ENCODE data around the gene OXSM.

DNA sequence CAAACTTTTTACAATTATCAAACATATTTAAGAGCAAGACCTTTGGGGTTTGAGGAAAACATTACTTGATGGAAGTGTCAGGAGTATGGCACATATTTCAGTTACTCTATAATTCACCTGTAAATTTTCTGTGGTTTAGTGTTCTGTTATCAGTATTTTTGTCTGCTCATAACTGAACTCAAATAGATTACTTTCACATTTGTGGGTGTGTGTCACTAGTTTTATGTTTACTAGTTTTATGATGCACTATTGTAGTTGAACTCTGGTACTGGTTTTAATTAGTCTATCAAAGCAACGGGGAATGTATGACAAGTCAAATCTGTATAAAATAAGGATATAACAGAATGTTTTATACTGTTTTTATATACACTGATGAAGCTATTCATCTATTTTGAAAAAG is 27.2 kb downstream of the OXSM start:
- TF ChIP-seq CTCF (conservative IDR thresholded peaks at IDR 0.05; ENCODE audit: low read length): no peak
- TF ChIP-seq EZH2phosphoT487 (IDR thresholded peaks at IDR 0.05; ENCODE audit: borderline replicate concordance): no peak
